AG08395 (cell line): Measurements from ENCODE around the gene SQOR.

Source experiments
- DNase-seq: peaks from one replicate; pipeline ENCODE4 v3.0.0; 2012; ENCODE audit warnings: mixed read lengths, low spot score

Gene SQOR

GRCh38 chr15:45705510-45706473 lies 71.0 kb downstream of the SQOR start:
- DNase-seq, result peak; percentile 77

GRCh38 chr15:45710657-45711056 lies 75.8 kb downstream of the SQOR start:
- DNase-seq, result no peak

- peak; percentile 59 for DNase-seq
Measured at GRCh38 chr15:45714590-45715488, 80.0 kb downstream of the SQOR start.

GRCh38 chr15:45715528-45715927 lies 80.7 kb downstream of the SQOR start:
- peak; percentile 17 for DNase-seq

- no peak for DNase-seq
Measured at GRCh38 chr15:45719490-45719889, 84.7 kb downstream of the SQOR start.

- no peak for DNase-seq
Measured at GRCh38 chr15:45720183-45720582, 85.4 kb downstream of the SQOR start.

- DNase-seq, result no peak
Measured at GRCh38 chr15:45728641-45729040, 93.8 kb downstream of the SQOR start.

- DNase-seq, result no peak
Measured at GRCh38 chr15:45729141-45729540, 94.3 kb downstream of the SQOR start.

- no peak for DNase-seq
Measured at GRCh38 chr15:45731343-45731742, 96.5 kb downstream of the SQOR start.

GRCh38 chr15:45732662-45733061 lies 97.8 kb downstream of the SQOR start:
- peak; percentile 7 for DNase-seq

- no peak for DNase-seq
Measured at GRCh38 chr15:45734260-45734711, 99.5 kb downstream of the SQOR start.
